NCI-H1417 treated with DMSO at 0.1 percent for 48 hours (cell line): ENCODE data around the gene RUFY3.
"Not testable (repeated sequence)": the region's sequence is repeated elsewhere in the genome, so short reads cannot be mapped to it uniquely, and the experiment has no call there.

ENCODE experiments used
- DNase-seq: peaks from one replicate; lab custom pipeline; 2025; lab: John Stamatoyannopoulos, UW

Gene RUFY3

GRCh38 chr4:70705183-70706043 is 16.4 kb upstream of the RUFY3 start:
- DNase-seq: no peak

DNA sequence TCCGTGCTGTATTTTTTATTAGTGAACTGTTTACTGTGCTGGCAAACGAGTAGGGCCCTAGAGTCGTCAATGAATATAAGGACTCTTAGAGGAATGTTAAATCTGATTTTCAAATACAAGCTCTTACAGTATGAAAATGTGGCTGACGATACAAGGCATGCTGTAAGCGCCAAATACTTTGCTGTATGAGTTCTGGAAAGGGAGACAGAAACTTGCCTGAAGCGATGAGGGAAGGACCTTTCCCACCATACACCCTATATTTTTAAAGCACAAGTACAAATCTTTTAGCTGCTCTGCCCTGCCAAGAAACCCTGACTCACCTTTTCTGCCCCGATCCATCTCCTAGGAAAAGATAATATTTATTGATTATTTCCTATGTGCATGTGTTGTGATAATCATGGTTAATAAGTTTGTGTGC is 15.7 kb upstream of the RUFY3 start:
- DNase-seq: no peak

GRCh38 chr4:70706516-70706915 is 15.2 kb upstream of the RUFY3 start:
- DNase-seq: no peak

DNA sequence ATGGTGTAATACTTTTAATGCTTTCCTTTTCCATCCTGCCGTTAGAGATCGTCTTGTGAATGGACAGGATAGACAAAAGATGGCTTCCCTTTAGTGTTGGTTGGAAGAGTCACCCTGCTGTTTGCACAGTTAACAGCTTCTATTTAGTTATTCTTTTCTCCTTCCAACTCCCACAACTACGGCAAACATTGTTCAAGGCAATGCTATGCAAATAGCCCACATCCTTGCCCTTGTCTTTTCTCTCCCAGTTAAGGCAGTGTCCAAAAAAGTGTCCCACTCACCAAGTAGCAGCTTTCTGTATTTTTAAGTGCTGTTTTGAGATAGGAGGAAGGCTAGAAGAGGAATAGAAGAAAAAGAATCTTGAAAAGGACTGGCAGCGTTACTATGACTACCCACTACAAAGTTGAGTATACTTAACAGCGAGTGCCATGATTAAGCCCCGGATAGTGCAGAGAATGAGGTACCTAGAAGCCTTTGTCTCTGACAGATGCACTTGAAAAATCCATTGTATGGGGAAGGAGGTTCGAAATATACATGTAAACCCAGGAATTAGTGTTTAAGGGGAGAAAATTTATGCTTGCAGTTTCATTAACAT is 12.1 kb upstream of the RUFY3 start:
- no peak for DNase-seq

GRCh38 chr4:70711599-70711998 is 10.2 kb upstream of the RUFY3 start:
- no peak for DNase-seq

DNA sequence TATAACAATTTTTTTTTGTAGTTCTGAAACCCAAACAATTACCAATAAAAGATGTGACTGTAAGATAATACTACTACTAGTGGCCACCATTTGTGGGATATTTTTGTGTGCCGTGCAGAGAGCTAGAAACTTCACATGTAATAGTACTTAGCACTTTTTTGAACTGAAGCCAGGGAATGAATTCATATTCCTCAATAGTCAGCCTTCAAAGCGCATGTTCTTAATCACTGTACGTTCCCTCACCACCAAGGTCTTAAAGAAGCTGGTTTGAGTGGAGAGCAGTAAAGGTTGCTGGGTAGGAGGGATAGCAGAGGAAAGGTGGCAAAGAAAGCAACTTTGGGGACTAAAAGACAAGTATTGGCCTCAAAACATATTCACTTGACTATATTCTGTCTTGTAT is 9.6 kb upstream of the RUFY3 start:
- no peak for DNase-seq

GRCh38 chr4:70712604-70713452 is 8.9 kb upstream of the RUFY3 start:
- DNase-seq: no peak

- DNase-seq: no peak
These were observed 8.2 kb upstream of the RUFY3 start for GRCh38 chr4:70713453-70714078.

- DNase-seq: no peak
These were observed 7.5 kb upstream of the RUFY3 start for GRCh38 chr4:70714079-70714887.

DNA sequence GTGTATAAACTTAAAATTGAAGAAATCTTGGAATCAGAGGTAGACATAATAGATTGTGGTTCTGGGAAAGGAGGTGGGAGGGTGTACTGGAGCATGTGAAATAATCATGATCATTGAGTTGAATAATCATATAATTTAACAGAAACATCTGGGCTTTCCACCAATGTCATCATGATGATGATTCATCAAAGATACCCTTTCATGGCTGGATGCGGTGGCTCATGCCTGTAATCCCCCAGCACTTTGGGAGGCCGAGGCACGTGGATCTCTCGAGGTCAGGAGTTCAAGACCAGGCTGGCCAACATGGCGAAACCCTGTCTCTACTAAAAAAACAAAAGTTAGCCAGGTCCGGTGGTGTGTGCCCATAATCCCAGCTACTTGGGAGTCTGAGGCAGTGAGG is 6.7 kb upstream of the RUFY3 start:
- DNase-seq: no peak

DNA sequence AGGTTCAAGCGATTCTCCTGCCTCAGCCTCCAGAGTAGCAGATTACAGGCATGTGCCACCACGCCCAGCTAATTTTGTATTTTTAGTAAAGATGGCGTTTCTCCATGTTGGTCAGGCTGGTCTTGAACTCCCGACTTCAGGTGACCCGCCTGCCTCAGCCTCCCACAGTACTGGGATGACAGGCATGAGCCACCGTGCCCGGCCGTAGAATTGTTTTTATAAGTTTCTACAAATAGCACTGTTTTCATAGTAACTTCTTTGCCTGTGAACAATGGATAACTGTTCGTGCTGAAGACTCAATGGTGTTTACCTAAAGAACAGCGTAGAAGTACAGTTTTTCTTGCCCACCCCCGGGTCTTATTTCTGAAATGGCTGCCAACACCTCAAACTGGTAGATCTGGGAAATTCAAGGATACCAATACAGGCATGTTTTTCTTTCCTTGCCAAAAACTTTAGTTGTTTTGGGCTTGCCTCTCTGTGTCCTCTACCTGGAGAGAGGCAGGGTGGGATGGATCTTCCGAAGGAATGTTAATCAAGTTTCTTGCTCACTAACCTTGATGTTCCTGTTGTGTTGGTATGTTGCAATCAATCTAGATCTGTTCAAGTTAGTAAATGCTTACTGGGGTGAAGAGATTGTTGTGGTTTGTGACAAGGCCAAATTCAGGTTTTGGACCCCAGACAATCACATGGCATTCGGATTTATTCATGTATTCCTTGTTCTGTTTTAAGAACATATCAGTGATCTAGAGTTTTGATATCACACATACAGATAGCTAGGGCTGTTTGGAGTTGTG is 2.8 kb upstream of the RUFY3 start:
- no peak for DNase-seq

DNA sequence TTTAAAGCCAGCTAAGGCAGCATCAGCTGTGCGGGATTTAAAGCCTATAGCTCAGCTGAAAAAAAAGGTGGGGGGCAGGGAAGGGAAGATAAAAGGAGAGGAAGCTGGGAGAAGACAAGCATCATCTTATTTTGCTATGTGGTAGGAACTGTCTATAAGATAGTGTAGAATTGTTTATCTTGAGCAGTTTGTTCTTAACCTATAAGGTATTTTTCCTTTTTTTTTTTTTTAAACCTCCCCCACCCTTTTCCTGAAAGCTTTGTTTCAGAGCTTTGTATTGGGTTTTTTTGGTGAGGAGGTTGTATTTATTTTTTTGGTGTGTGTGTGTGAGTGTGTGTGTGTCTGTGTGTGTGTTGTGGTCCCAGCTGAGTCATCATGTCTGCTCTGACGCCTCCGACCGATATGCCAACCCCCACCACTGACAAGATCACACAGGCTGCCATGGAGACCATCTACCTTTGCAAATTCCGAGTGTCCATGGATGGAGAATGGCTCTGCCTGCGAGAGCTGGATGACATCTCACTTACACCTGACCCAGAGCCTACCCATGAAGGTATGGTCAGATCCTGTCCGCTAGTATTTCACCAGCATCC is 531 bp downstream of the RUFY3 start:
- no peak for DNase-seq

DNA sequence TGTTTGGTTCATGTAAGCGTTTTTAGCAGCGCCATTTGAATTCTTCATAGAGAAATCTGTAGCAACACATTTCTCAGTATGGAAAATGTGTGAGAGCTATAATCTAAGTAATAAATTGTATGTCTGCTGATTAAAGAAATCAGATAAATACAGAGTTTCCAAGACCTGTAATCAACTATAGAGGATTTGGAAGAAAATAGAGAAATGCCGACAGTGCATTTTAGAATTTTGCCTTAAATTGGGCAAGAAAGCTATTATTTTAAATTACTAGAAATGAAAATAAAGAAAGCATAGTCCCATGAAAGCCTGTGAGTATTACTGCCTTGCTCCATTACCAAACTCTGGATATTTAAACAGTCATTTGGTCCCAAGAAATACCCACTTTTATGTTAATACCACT is 2.7 kb downstream of the RUFY3 start:
- DNase-seq: no peak

DNA sequence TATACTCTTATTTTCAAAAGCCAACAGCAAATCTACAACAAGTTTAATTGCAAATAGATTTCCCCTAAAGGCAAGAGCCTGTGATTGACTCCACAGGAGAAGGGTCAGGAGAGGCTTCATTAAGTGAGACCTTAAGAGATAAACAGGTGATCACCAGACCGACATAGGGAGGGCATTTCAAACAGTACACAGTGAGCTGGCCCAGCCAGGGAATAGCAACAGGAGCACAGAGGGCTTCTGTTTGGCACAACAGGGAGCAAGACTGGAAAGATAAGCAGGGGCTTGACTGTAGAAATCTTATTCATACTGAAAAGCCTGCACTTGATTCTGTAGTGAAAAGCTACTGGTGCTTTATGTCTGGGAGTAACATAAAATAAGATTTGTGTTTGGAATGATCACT is 3.9 kb downstream of the RUFY3 start:
- DNase-seq: no peak

GRCh38 chr4:70726515-70726914 is 4.8 kb downstream of the RUFY3 start:
- DNase-seq: not testable (repeated sequence)

DNA sequence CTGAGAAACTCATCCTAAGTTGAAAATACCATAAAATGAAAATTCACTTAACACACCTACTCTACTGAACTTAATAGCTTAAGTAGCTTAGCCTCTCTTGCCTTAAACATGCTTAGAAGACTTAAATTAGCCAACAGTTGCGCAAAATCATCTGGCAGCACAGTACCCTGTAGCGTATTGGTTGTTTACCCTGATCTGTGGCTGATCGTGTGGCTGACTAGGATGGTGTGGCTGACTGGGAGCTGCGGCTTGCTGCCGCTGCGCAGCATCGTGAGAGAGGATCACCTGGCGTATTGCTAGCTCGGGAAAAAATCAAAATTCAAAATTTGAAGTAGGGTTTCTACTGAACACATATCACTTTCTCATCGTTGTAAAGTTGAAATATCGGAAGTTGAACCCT is 6.3 kb downstream of the RUFY3 start:
- DNase-seq: no peak

DNA sequence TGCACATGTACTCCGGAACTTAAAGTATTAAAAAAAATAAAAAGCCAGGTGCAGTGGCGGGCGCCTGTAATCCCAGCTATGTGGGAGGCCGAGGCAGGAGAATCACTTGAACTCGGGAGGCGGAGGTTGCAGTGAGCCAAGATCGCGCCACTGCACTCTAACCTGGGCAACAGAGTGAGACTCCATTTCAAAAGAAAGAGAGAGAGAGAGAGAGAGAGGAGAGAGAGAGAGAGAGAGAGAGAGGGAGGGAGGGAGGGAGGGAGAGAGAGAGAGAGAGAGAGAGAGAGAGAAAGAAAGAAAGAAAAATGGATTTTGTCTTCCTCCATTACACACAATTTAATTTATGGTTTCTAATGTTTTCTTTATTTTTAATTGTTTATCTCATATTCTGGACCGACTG is 11.1 kb downstream of the RUFY3 start:
- DNase-seq: not testable (repeated sequence)

- no peak for DNase-seq
These were observed 12.6 kb downstream of the RUFY3 start for GRCh38 chr4:70734168-70734954.

- DNase-seq: no peak
These were observed 13.2 kb downstream of the RUFY3 start for GRCh38 chr4:70734971-70735370.
